Measurements from ENCODE around the gene TRAIP. TPM values are rescaled to one million over a fixed set of nuclear protein-coding genes. Genes with fewer than 3 reads are reported as not detected.
"Not testable (repeated sequence)": the region's sequence is repeated elsewhere in the genome, so short reads cannot be mapped to it uniquely, and the experiment has no call there.

Gene TRAIP
- total RNA-seq, 2 donors from 2014 or later, result 2.8 to 7.7 TPM

DNA sequence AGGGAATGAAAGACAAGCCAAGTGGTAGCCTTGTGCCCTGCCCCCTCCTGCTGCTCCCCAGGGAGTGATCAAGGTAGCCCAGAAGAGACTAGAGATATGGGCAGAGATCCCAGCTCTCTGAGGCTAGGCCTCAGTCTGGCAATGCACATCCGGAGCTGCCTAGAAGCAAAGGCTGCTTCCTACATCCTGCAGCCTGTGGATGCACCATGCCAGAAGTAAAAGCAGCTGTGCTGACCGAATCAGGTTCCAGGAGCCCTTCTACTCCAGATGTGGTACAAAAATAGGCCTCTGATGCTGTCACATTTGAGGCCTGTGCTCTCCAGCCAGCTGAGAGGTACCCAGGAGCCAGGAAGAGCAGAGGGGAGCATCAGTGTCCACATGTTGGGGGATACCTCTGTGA is 16.0 kb downstream of the TRAIP start:
- DNase-seq (ENCODE audit: low spot score), result no peak

DNA sequence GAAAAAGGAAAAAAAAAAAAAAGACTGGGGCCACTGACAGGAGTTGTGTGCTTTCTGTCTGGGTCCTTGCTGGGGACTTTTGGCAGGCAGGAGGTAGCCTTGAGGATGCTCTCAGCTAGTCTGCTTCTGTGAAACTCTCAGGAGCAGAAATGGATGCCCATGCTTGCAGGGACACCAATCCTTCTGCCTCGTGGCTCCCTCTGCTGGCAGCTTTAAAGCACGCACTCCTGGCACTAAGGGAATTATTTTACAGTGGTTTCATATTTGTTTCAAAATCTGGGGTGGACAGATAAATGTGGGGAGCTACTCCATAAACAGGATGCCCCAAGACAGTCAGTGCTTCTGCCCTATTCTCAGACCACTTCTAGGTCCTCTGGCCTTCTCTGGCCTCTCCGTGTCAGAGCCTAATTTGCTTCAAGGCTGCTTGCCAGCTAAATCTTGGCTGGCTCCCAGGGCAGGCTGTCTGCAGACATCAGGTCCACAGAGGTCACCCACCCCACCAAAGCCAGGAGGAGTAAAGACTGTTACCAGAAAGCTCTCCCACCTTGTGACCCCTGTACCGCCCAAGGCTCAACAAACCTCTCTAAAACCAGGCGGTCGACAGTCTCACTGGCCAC is 17.1 kb downstream of the TRAIP start:
- H3K9me3 ChIP-seq, result no peaks in the 10 kb centered on the region
- no peaks in the 10 kb centered on the region for H3K36me3 ChIP-seq
- H3K27me3 ChIP-seq (replicated peaks; ENCODE audit: insufficient read depth), result no peaks in the 10 kb centered on the region
- WGBS, result 38% methylated on average over 6 of the region's 6 CpGs
- no peaks in the 10 kb centered on the region for H3K4me1 ChIP-seq (replicated peaks)
- H3K4me3 ChIP-seq, result no peak overlapping the region
- TF ChIP-seq, protein P1, sequence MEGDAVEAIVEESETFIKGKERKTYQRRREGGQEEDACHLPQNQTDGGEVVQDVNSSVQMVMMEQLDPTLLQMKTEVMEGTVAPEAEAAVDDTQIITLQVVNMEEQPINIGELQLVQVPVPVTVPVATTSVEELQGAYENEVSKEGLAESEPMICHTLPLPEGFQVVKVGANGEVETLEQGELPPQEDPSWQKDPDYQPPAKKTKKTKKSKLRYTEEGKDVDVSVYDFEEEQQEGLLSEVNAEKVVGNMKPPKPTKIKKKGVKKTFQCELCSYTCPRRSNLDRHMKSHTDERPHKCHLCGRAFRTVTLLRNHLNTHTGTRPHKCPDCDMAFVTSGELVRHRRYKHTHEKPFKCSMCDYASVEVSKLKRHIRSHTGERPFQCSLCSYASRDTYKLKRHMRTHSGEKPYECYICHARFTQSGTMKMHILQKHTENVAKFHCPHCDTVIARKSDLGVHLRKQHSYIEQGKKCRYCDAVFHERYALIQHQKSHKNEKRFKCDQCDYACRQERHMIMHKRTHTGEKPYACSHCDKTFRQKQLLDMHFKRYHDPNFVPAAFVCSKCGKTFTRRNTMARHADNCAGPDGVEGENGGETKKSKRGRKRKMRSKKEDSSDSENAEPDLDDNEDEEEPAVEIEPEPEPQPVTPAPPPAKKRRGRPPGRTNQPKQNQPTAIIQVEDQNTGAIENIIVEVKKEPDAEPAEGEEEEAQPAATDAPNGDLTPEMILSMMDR (IDR thresholded peaks at IDR 0.05), result peak; percentile 71 to 95 (median 87)
- TF ChIP-seq POLR2AphosphoS5 (IDR thresholded peaks at IDR 0.05) (peak; percentile 78), POLR2A (IDR thresholded peaks at IDR 0.05) (no peak)
- H3K27ac ChIP-seq, result no peak overlapping the region
- peak; percentile 72 for DNase-seq (ENCODE audit: low spot score)
- intact Hi-C loops (cut with DNase I), result loop anchor here (1.0 kb wide), 1 partner anchor 37 kb away; no protein-coding TSS in a partner anchor

More for the DNA sequence above, 16.0 kb downstream of the TRAIP start:
- no peaks in the 10 kb centered on the region for H3K9me3 ChIP-seq
- H3K27me3 ChIP-seq (replicated peaks; ENCODE audit: insufficient read depth), result no peaks in the 10 kb centered on the region
- TF ChIP-seq POLR2A (IDR thresholded peaks at IDR 0.05), result no peak
- H3K27ac ChIP-seq, result no peak overlapping the region
- intact Hi-C loops (cut with DNase I), result loop anchor here (5.0 kb wide), 1 partner anchor 138 kb away; no protein-coding TSS in a partner anchor
- H3K36me3 ChIP-seq, result no peaks in the 10 kb centered on the region
- WGBS, result 70% methylated on average over 2 of the region's 2 CpGs
- no peak overlapping the region for H3K4me3 ChIP-seq
- H3K4me1 ChIP-seq (replicated peaks), result no peaks in the 10 kb centered on the region

DNA sequence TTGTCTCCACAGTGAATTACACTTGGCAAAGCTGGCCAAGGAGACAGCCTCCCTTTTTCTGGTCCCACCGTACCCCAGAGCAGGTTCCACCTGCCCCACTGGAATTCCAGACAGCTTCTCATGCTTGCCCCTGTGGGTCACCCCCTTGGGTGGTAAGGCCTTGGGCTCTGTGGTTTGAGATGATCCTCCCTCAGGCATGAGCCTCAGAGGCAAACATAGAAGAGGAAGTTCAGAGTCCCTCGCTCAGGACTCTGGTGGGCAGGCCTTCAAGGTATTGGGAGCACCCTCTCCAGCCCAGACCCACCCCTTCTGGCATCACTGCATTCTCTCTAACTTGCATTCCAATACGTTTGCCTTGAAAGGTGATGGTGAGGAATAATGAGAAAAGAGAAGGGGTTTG is 25.0 kb downstream of the TRAIP start:
- WGBS, result 61% methylated on average over 3 of the region's 3 CpGs
- TF ChIP-seq, protein P1 (IDR thresholded peaks at IDR 0.05), result no peak
- TF ChIP-seq POLR2AphosphoS5 (IDR thresholded peaks at IDR 0.05), result no peak
- TF ChIP-seq POLR2A (IDR thresholded peaks at IDR 0.05), result no peak

DNA sequence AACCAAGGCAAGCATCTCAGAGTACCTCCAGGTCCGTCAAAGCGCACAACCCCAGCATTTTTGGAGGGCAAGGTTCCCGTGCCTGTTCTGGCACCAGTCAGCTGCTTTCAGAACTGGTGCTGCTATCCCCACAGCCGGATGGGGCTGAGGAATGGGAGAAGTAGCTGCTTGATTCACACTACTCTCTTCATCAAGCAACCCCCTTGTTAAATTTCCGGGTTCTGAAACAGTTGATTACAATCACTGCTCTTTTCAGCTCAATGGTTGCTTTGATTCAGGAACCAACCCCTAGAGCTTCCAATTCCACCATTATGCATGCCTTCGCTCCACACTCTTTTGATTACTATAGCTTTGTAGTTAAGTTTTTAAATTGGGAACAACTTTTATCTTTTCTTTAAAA is 30.3 kb downstream of the TRAIP start:
- H3K27ac ChIP-seq, result no peak overlapping the region
- H3K36me3 ChIP-seq, result no peaks in the 10 kb centered on the region
- H3K27me3 ChIP-seq (replicated peaks; ENCODE audit: insufficient read depth), result no peaks in the 10 kb centered on the region
- no peaks in the 10 kb centered on the region for H3K9me3 ChIP-seq
- no peak for DNase-seq (ENCODE audit: low spot score)
- WGBS, result 66% methylated on average over 6 of the region's 6 CpGs
- no peaks in the 10 kb centered on the region for H3K4me1 ChIP-seq (replicated peaks)
- intact Hi-C loops (cut with DNase I), result no loop called here
- H3K4me3 ChIP-seq, result no peak overlapping the region
- TF ChIP-seq, protein P1 (IDR thresholded peaks at IDR 0.05), result no peak
- TF ChIP-seq POLR2A (IDR thresholded peaks at IDR 0.05) (no peak), POLR2AphosphoS5 (IDR thresholded peaks at IDR 0.05) (no peak)

More for the DNA sequence above, 25.0 kb downstream of the TRAIP start:
- H3K27ac ChIP-seq, result no peak overlapping the region
- DNase-seq (ENCODE audit: low spot score), result no peak
- H3K4me3 ChIP-seq, result no peak overlapping the region
- no peaks in the 10 kb centered on the region for H3K27me3 ChIP-seq (replicated peaks; ENCODE audit: insufficient read depth)
- no peaks in the 10 kb centered on the region for H3K4me1 ChIP-seq (replicated peaks)
- no peaks in the 10 kb centered on the region for H3K36me3 ChIP-seq
- intact Hi-C loops (cut with DNase I), result no loop called here
- no peaks in the 10 kb centered on the region for H3K9me3 ChIP-seq

DNA sequence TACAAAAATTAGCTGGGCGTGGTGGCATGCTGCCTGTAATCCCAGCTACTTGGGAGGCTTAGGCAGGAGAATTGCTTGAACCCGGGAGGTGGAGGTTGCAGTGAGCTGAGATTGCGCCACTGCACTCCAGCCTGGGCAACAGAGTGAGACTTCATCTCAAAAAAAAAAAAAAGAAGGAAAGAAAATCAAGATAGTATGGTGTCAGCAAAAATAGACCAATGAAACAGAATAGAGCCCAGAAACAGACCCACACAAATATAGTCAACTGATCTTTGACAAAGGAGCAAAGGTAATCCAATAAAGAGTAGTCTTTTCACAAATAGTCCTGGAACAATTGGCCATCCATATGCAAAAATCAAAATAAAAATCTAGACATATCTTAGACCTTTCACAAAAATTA is 33.2 kb downstream of the TRAIP start:
- H3K36me3 ChIP-seq; DNase-seq (ENCODE audit: low spot score); H3K4me1 ChIP-seq (replicated peaks); H3K27me3 ChIP-seq (replicated peaks; ENCODE audit: insufficient read depth); intact Hi-C loops (cut with DNase I); H3K9me3 ChIP-seq; H3K27ac ChIP-seq; H3K4me3 ChIP-seq: not testable (repeated sequence)
- 95% methylated on average over 3 of the region's 3 CpGs for WGBS

All from prostate gland (tissue), 2 donors.